Omental fat pad (tissue), 4 donors: ENCODE measurements around the gene MED29. TPM values are rescaled to one million over a fixed set of nuclear protein-coding genes. Genes with fewer than 3 reads are reported as not detected.

Source experiments
- ATAC-seq: fragments of 150-250 bp; one replicate; pipeline ENCODE4 v1.9.1; 2016; ENCODE audit warnings: mild to moderate bottlenecking, moderate library complexity; ENCODE audit not compliant: low FRiP score
- DNase-seq: peaks from one replicate; pipeline ENCODE4 v3.0.0-alpha.2; 2019; ENCODE audit warnings: low spot score
- CTCF ChIP-seq, 3 donors: fragments of 450-650 bp; IDR thresholded peaks; one replicate each; pipeline ENCODE4 v1.5.1; 2016 to 2017; ENCODE audit warnings: antibody characterized with exemption in 3 of 3, mild to moderate bottlenecking in 3 of 3, moderate library complexity in 2 of 3
- total RNA-seq, 4 donors: library from RNA; depleted of rRNA; stranded (reverse); fragments of >200 nt; gene quantifications; one replicate each; pipeline ENCODE4 v1.1.0, GENCODE V29; 2016

MED29 gene
- total RNA-seq: 10 to 100 TPM; 24.5 to 41.3 (median 32.5) TPM

- ATAC-seq (peak; percentile 93), DNase-seq (no peak)
- TF ChIP-seq CTCF (IDR thresholded peaks at IDR 0.05): no peak
Observed at GRCh38 chr19:39390751-39391437, at the start of gene MED29, which contains the start of gene PAF1. TSS of gene MED29 (plus strand) at chr19:39391378. CDS start at chr19:39391423, 45 bp downstream. TSS of gene PAF1 (minus strand) at chr19:39391106. CDS start at chr19:39390864, 242 bp downstream.

- TF ChIP-seq CTCF (IDR thresholded peaks at IDR 0.05): peak in 2 of 3 donors; percentile 42 to 76
Observed at GRCh38 chr19:39341719-39342604, 49.2 kb upstream of the MED29 start, which contains the start of gene SAMD4B. TSS of gene SAMD4B (plus strand) at chr19:39342421. CDS start at chr19:39356894, 14,473 bp downstream.

GRCh38 chr19:39342647-39343305, 48.4 kb upstream of the MED29 start:
- no peak for DNase-seq
- ATAC-seq: no peak
- no peak for TF ChIP-seq CTCF (IDR thresholded peaks at IDR 0.05)

More at GRCh38 chr19:39341719-39342604, 49.2 kb upstream of the MED29 start, which contains the start of gene SAMD4B:
- ATAC-seq (peak; percentile 96), DNase-seq (peak; percentile 91)

- no peak for DNase-seq
- ATAC-seq: no peak
- TF ChIP-seq CTCF (IDR thresholded peaks at IDR 0.05): no peak
Observed at GRCh38 chr19:39345956-39346355, 45.2 kb upstream of the MED29 start.

- ATAC-seq (peak; percentile 22), DNase-seq (no peak)
- TF ChIP-seq CTCF (IDR thresholded peaks at IDR 0.05): no peak
Observed at GRCh38 chr19:39347332-39348164, 43.6 kb upstream of the MED29 start.

- ATAC-seq (no peak), DNase-seq (no peak)
- no peak for TF ChIP-seq CTCF (IDR thresholded peaks at IDR 0.05)
Observed at GRCh38 chr19:39349326-39349725, 41.9 kb upstream of the MED29 start.
